Measurements from ENCODE around the gene ANKRD33B. TPM values are rescaled to one million over a fixed set of nuclear protein-coding genes. Genes with fewer than 3 reads are reported as not detected.

Gene ANKRD33B
- total and polyA plus RNA-seq, 2 experiments from 2014 or later: 1.5 to 2.0 TPM

- WGBS (ENCODE audit: low lambda C conversion rate, missing lambda C conversion rate): 98% methylated on average over 15 of the region's 15 CpGs
- no peaks in the 10 kb centered on the region for H3K27me3 ChIP-seq
- DNase-seq (ENCODE audit: low spot score): no peak
- no peak overlapping the region for H3K4me3 ChIP-seq
- H3K4me2 ChIP-seq: no peak overlapping the region
- H3K79me2 ChIP-seq: no peaks in the 10 kb centered on the region
- H3K27ac ChIP-seq: no peak overlapping the region
- no peak for TF ChIP-seq EZH2phosphoT487 (IDR thresholded peaks at IDR 0.05; ENCODE audit: low read depth, severe bottlenecking, unreplicated experiment)
- no peak for TF ChIP-seq EZH2 (IDR thresholded peaks at IDR 0.05; ENCODE audit: borderline replicate concordance)
- H3K9me3 ChIP-seq (ENCODE audit: low read depth): no peaks in the 10 kb centered on the region
- no peaks in the 10 kb centered on the region for H4K20me1 ChIP-seq (ENCODE audit: insufficient read depth, poor library complexity, severe bottlenecking)
- no peaks in the 10 kb centered on the region for H3K9me2 ChIP-seq (replicated peaks; ENCODE audit: insufficient read depth)
- H3K4me1 ChIP-seq (ENCODE audit: insufficient read depth): peaks cover 6% of the 10 kb centered on the region
- no peak overlapping the region for H2AFZ ChIP-seq
- H3K36me3 ChIP-seq (replicated peaks; ENCODE audit: insufficient read depth, low read depth): no peaks in the 10 kb centered on the region
Measured at GRCh38 chr5:10660720-10661387, 97.0 kb downstream of the ANKRD33B start.

DNA sequence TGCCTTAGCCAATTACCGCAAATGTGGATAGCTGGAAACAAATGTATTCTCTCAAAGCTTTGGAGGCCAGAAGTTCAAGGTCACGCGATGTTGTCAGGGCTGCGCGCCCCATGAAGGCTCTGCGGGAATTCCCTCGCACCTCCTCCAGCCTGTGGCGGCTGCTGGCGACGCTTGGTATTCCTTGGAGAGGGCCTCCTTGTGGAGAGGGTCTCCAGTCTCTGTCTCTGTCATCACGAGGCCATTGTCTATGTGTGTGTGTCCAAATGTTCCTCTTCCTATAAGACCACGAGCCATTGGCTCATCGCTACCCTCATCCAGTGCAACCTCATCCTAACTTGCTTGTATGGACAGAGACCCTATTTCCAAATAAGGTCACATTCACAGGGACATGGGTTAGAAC lies 97.5 kb downstream of the ANKRD33B start:
- no peaks in the 10 kb centered on the region for H3K27me3 ChIP-seq
- H2AFZ ChIP-seq: no peak overlapping the region
- H3K4me2 ChIP-seq: no peak overlapping the region
- WGBS (ENCODE audit: low lambda C conversion rate, missing lambda C conversion rate): 95% methylated on average over 13 of the region's 13 CpGs
- H3K36me3 ChIP-seq (replicated peaks; ENCODE audit: insufficient read depth, low read depth): no peaks in the 10 kb centered on the region
- TF ChIP-seq CTCF (IDR thresholded peaks at IDR 0.05; ENCODE audit: poor library complexity): no peak
- TF ChIP-seq EZH2 (IDR thresholded peaks at IDR 0.05; ENCODE audit: borderline replicate concordance): no peak
- TF ChIP-seq EZH2phosphoT487 (IDR thresholded peaks at IDR 0.05; ENCODE audit: low read depth, severe bottlenecking, unreplicated experiment): no peak
- no peaks in the 10 kb centered on the region for H3K9me3 ChIP-seq (ENCODE audit: low read depth)
- peaks cover 6% of the 10 kb centered on the region for H3K4me1 ChIP-seq (ENCODE audit: insufficient read depth)
- no peak overlapping the region for H3K4me3 ChIP-seq
- no peaks in the 10 kb centered on the region for H3K9me2 ChIP-seq (replicated peaks; ENCODE audit: insufficient read depth)
- no peak overlapping the region for H3K27ac ChIP-seq
- H3K79me2 ChIP-seq: no peaks in the 10 kb centered on the region
- no peaks in the 10 kb centered on the region for H4K20me1 ChIP-seq (ENCODE audit: insufficient read depth, poor library complexity, severe bottlenecking)
- no peak for DNase-seq (ENCODE audit: low spot score)

GRCh38 chr5:10662083-10662482 lies 98.2 kb downstream of the ANKRD33B start:
- Histone ChIP-seq H3K27me3 (no peaks in the 10 kb centered on the region), H3K4me2 (no peak overlapping the region), H3K79me2 (no peaks in the 10 kb centered on the region), H3K9me3 (ENCODE audit: low read depth) (no peaks in the 10 kb centered on the region), H3K4me3 (no peak overlapping the region), H3K36me3 (replicated peaks; ENCODE audit: insufficient read depth, low read depth) (no peaks in the 10 kb centered on the region), H2AFZ (no peak overlapping the region), H3K9me2 (replicated peaks; ENCODE audit: insufficient read depth) (no peaks in the 10 kb centered on the region), H3K27ac (no peak overlapping the region), H4K20me1 (ENCODE audit: insufficient read depth, poor library complexity, severe bottlenecking) (no peaks in the 10 kb centered on the region), H3K4me1 (ENCODE audit: insufficient read depth) (peaks cover 6% of the 10 kb centered on the region)
- no peak for DNase-seq (ENCODE audit: low spot score)
- 95% methylated on average over 11 of the region's 11 CpGs for WGBS (ENCODE audit: low lambda C conversion rate, missing lambda C conversion rate)
- TF ChIP-seq EZH2phosphoT487 (IDR thresholded peaks at IDR 0.05; ENCODE audit: low read depth, severe bottlenecking, unreplicated experiment): no peak
- TF ChIP-seq EZH2 (IDR thresholded peaks at IDR 0.05; ENCODE audit: borderline replicate concordance): no peak
- no peak for TF ChIP-seq CTCF (IDR thresholded peaks at IDR 0.05; ENCODE audit: poor library complexity)

DNA sequence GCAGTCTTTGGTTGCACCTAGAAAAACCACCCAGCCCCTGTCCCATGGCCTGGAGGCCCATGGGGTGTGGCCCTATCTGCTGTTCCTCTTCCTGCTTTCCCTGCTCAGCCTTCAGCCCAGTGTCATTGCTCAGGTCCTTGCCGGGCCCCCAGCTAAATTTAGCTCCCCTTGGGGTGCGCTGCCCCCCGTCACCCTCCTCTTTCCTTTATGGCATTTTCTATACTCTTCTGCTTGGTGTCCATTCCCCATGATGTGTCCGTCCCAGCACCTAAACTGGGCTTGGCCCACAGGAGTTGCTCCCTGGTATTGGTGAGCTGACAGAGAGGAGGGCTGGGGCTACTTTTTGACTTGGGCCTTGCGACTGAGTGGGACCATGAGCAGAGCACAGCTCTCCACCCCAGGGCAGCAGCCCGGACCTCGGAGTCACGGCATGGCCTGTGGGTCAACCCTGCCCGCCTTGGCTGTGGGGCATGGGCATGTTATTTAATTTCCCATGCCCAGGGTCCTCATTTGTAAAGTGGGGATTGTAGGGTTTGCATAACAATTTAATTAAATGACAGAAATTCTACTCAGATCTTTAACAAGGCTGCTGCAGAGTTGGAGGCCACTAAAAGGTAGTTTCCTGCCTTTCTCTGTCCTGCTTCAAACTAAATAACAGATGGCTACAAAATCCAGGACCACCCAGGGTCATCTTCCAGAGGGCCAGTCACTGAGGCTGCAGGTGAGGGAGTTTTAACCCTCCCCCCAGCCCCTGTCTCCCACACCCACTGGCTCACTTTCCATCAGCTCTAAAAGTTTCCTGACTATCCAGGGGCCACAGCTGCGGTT lies 99.0 kb downstream of the ANKRD33B start:
- Histone ChIP-seq H2AFZ (no peak overlapping the region), H3K4me2 (no peak overlapping the region), H3K79me2 (no peaks in the 10 kb centered on the region), H3K9me3 (ENCODE audit: low read depth) (no peaks in the 10 kb centered on the region), H3K4me3 (no peak overlapping the region), H3K27me3 (no peaks in the 10 kb centered on the region), H3K36me3 (replicated peaks; ENCODE audit: insufficient read depth, low read depth) (no peaks in the 10 kb centered on the region), H3K27ac (no peak overlapping the region), H3K4me1 (ENCODE audit: insufficient read depth) (peaks cover 6% of the 10 kb centered on the region), H3K9me2 (replicated peaks; ENCODE audit: insufficient read depth) (no peaks in the 10 kb centered on the region), H4K20me1 (ENCODE audit: insufficient read depth, poor library complexity, severe bottlenecking) (no peaks in the 10 kb centered on the region)
- WGBS (ENCODE audit: low lambda C conversion rate, missing lambda C conversion rate): 89% methylated on average over 10 of the region's 10 CpGs
- no peak for DNase-seq (ENCODE audit: low spot score)
- TF ChIP-seq EZH2phosphoT487 (IDR thresholded peaks at IDR 0.05; ENCODE audit: low read depth, severe bottlenecking, unreplicated experiment) (no peak), CTCF (IDR thresholded peaks at IDR 0.05; ENCODE audit: poor library complexity) (no peak), EZH2 (IDR thresholded peaks at IDR 0.05; ENCODE audit: borderline replicate concordance) (no peak)
